ENCODE results near the gene NCAM2. TPM values are rescaled to one million over a fixed set of nuclear protein-coding genes. Genes with fewer than 3 reads are reported as not detected.

NCAM2 gene
- total and polyA plus RNA-seq, 2 of the 4 experiments (the other 2 are of a cell fraction): 2.7 to 5.0 TPM

- Histone ChIP-seq H3K27ac (ENCODE audit: insufficient read depth, low read length) (no peak overlapping the region), H2BK15ac (ENCODE audit: low read depth, low read length) (no peak overlapping the region), H4K91ac (ENCODE audit: insufficient read depth, low read depth, low read length) (no peak overlapping the region), H3K18ac (ENCODE audit: low read depth, low read length) (no peak overlapping the region), H2AK5ac (ENCODE audit: low read depth, low read length) (no peak overlapping the region), H2AK9ac (replicated peaks; ENCODE audit: low read depth, low read length, poor library complexity) (no peak overlapping the region), H3K9me3 (ENCODE audit: control insufficient read depth, insufficient read depth, low read length) (no peaks in the 10 kb centered on the region), H3K9me1 (ENCODE audit: insufficient read depth, low read length) (no peaks in the 10 kb centered on the region), H2AFZ (replicated peaks; ENCODE audit: low read length, poor library complexity) (no peak overlapping the region), H3K79me1 (ENCODE audit: low read depth in 1 of 2, low read length in 2 of 2) (no peaks in the 10 kb centered on the region), H4K20me1 (ENCODE audit: insufficient read depth, low read length) (no peaks in the 10 kb centered on the region), H3K4me1 (ENCODE audit: control insufficient read depth, insufficient read depth, low read length) (no peaks in the 10 kb centered on the region), H3K4me3 (ENCODE audit: insufficient read depth, low read depth, low read length) (no peak overlapping the region), H2BK5ac (ENCODE audit: low read depth, low read length, poor library complexity, severe bottlenecking) (no peak overlapping the region), H4K5ac (ENCODE audit: low read depth, low read length) (no peak overlapping the region), H3K4ac (ENCODE audit: low read depth, low read length) (no peak overlapping the region), H3K36me3 (ENCODE audit: control insufficient read depth, insufficient read depth, low read length) (no peaks in the 10 kb centered on the region), H3K14ac (replicated peaks; ENCODE audit: low read depth, low read length) (no peak overlapping the region), H3K23ac (ENCODE audit: low read depth, low read length) (no peak overlapping the region), H4K8ac (ENCODE audit: low read depth in 2 of 2, low read length in 2 of 2) (no peak overlapping the region), H3K9ac (ENCODE audit: low read depth, low read length) (no peak overlapping the region), H3K4me2 (ENCODE audit: low read depth, low read length) (no peak overlapping the region), H3K56ac (ENCODE audit: extremely low read depth, insufficient read depth, low read length) (no peak overlapping the region), H3K27me3 (ENCODE audit: control insufficient read depth, insufficient read depth, low read length) (no peaks in the 10 kb centered on the region), H2BK20ac (ENCODE audit: low read depth, low read length) (no peak overlapping the region), H2BK120ac (ENCODE audit: low read depth, low read length) (no peak overlapping the region)
- dilution Hi-C loops (cut with HindIII; ENCODE audit: low sequenced_read_pairs, unreplicated experiment): no loop called here
- WGBS, 2 experiments (ENCODE audit: extremely low coverage in 2 of 2, insufficient read length in 1 of 2): 89% methylated on average over 1 of the region's 2 CpGs; no CpG with 5 or more reads in 1 of the 2 experiments
- intact Hi-C loops (cut with micrococcal nuclease): no loop called here
- DNase-seq (no peak), ATAC-seq (ENCODE audit: low read depth) (no peak)
- TF ChIP-seq ELK1 (IDR thresholded peaks at IDR 0.05; ENCODE audit: borderline replicate concordance, low read depth, low read length): no peak
- TF ChIP-seq CHD1 (IDR thresholded peaks at IDR 0.05; ENCODE audit: low read depth, low read length): no peak
- TF ChIP-seq MXI1 (IDR thresholded peaks at IDR 0.05; ENCODE audit: borderline replicate concordance, low read depth, low read length): no peak
- no peak for TF ChIP-seq USF2 (IDR thresholded peaks at IDR 0.05; ENCODE audit: low read depth, low read length)
- TF ChIP-seq SMC3 (IDR thresholded peaks at IDR 0.05; ENCODE audit: low read depth, low read length): no peak
- TF ChIP-seq RAD21 (IDR thresholded peaks at IDR 0.05; ENCODE audit: low read length): no peak
- no peak for TF ChIP-seq CEBPB (IDR thresholded peaks at IDR 0.05; ENCODE audit: low read depth, low read length)
- TF ChIP-seq POLR2A (IDR thresholded peaks at IDR 0.05; ENCODE audit: low read depth, low read length): no peak
- TF ChIP-seq BHLHE40 (IDR thresholded peaks at IDR 0.05; ENCODE audit: low read depth, low read length): no peak
- TF ChIP-seq MAZ (IDR thresholded peaks at IDR 0.05; ENCODE audit: borderline replicate concordance, low read depth, low read length): no peak
- no peak for TF ChIP-seq RCOR1 (IDR thresholded peaks at IDR 0.05; ENCODE audit: insufficient replicate concordance, low read length)
- TF ChIP-seq CTCF (conservative IDR thresholded peaks at IDR 0.05; ENCODE audit: low read depth, low read length): no peak
- TF ChIP-seq FOS (IDR thresholded peaks at IDR 0.05; ENCODE audit: low read depth, low read length): no peak
- no peak for TF ChIP-seq RFX5 (IDR thresholded peaks at IDR 0.05; ENCODE audit: low read depth, low read length)
- no peak for TF ChIP-seq NFE2L2 (IDR thresholded peaks at IDR 0.05; ENCODE audit: low read depth, low read length)
- no peak for TF ChIP-seq MAFK (IDR thresholded peaks at IDR 0.05; ENCODE audit: low read depth, low read length)
- no TSS peak for BruUV-seq (replicated peaks)
- in situ Hi-C loops (cut with MboI; ENCODE audit: low sequenced_read_pairs): no loop called here
- CTCF ChIA-PET: interaction anchor here (1.1 kb wide), 1 partner anchor 34 kb away, joined by 6 read pairs; no protein-coding TSS in a partner anchor
- POLR2A ChIA-PET (ENCODE audit: unreplicated experiment): no interaction called here
These were observed 35.8 kb downstream of the NCAM2 start for GRCh38 chr21:21034036-21034435.
